HFFc6 (cell line): ENCODE measurements around the gene OMP. TPM values are rescaled to one million over a fixed set of nuclear protein-coding genes. Genes with fewer than 3 reads are reported as not detected.
A peak's percentile ranks its signal among the peaks of the same experiment; 100 is the strongest.

ENCODE experiments used
- DNase-seq: peaks from one replicate; pipeline ENCODE4 v3.0.0-alpha.2; 2018
- H3K27ac Mint-ChIP-seq: 2 replicates; pipeline ENCODE4 v1.8.0; 2020; ENCODE audit warnings: mild to moderate bottlenecking, mixed read lengths
- H3K27me3 Mint-ChIP-seq: 2 replicates; pipeline ENCODE4 v1.8.0; 2021; ENCODE audit warnings: mild to moderate bottlenecking, moderate library complexity, mixed read lengths; ENCODE audit not compliant: insufficient read depth
- H3K36me3 Mint-ChIP-seq: 2 replicates; pipeline ENCODE4 v1.8.0; 2021; ENCODE audit warnings: low read depth, mixed read lengths
- H3K4me1 Mint-ChIP-seq: 2 replicates; pipeline ENCODE4 v1.8.0; 2020; ENCODE audit warnings: low read depth, mixed read lengths
- H3K4me3 Mint-ChIP-seq: 2 replicates; pipeline ENCODE4 v1.8.0; 2020; ENCODE audit warnings: mild to moderate bottlenecking, moderate library complexity, mixed read lengths
- H3K9me3 Mint-ChIP-seq: 2 replicates; pipeline ENCODE4 v1.8.0; 2020; ENCODE audit warnings: mild to moderate bottlenecking, mixed read lengths
- total RNA-seq, 6 experiments: library from RNA; stranded (reverse); fragmentation: NEBNext Ultra II Directional; extraction: Animal tissue kit (Norgen Biotek cat#: 25700); gene quantifications; 2 replicates in 1 of 6; 3 replicates in 5 of 6; pipeline ENCODE4 v1.2.3, GENCODE V29; 2021
- TF ChIP-seq, protein P1 (sequence below): fragments of 200-600 bp; sonication (generic); IDR thresholded peaks from 2 replicates; pipeline ENCODE4 v1.5.0; 2021; ENCODE audit warnings: antibody characterized with exemption, mild to moderate bottlenecking

OMP gene
- total RNA-seq, 6 experiments from 2014 or later = 0.77 TPM; not detected in 5

DNA sequence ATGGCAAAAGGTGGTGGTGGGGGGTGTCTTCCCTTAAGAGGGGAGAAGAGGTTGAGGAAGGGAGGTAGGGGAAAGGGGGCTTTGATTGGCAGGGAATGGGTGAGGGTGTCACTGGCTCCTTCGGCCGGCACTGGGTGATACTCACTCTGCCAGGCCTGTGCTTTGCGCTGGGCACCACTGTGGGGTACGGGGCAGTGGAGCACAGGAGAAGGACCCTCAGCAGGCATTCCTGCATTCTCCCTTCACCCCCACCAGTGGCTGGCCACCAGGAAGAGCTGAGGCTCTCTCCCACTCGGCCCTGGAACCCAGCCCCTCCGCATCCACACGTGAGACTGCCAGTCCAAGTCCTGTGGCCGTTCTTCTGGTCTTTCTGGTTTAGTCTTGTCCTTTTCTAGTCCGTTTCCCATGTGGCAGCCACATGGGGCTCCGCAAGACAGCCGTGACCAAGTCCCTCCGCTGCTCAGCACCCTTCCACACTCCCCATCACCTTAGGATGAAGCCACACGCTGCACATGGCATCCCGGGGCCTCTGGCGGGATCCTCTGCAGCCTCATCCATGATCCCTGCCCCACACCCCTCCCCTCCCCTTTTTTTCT lies 27.9 kb upstream of the OMP start:
- Mint-ChIP-seq H3K4me1 (peaks cover 41% of the 10 kb centered on the region), H3K36me3 (peaks cover 13% of the 10 kb centered on the region), H3K4me3 (no peak overlapping the region; the same call in 1 of the 2 replicates), H3K27ac (peak overlapping the region; percentile 100), H3K27me3 (peaks cover 1% of the 10 kb centered on the region), H3K9me3 (no peaks in the 10 kb centered on the region)
- TF ChIP-seq, protein P1, sequence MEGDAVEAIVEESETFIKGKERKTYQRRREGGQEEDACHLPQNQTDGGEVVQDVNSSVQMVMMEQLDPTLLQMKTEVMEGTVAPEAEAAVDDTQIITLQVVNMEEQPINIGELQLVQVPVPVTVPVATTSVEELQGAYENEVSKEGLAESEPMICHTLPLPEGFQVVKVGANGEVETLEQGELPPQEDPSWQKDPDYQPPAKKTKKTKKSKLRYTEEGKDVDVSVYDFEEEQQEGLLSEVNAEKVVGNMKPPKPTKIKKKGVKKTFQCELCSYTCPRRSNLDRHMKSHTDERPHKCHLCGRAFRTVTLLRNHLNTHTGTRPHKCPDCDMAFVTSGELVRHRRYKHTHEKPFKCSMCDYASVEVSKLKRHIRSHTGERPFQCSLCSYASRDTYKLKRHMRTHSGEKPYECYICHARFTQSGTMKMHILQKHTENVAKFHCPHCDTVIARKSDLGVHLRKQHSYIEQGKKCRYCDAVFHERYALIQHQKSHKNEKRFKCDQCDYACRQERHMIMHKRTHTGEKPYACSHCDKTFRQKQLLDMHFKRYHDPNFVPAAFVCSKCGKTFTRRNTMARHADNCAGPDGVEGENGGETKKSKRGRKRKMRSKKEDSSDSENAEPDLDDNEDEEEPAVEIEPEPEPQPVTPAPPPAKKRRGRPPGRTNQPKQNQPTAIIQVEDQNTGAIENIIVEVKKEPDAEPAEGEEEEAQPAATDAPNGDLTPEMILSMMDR = no peak
- DNase-seq = no peak

DNA sequence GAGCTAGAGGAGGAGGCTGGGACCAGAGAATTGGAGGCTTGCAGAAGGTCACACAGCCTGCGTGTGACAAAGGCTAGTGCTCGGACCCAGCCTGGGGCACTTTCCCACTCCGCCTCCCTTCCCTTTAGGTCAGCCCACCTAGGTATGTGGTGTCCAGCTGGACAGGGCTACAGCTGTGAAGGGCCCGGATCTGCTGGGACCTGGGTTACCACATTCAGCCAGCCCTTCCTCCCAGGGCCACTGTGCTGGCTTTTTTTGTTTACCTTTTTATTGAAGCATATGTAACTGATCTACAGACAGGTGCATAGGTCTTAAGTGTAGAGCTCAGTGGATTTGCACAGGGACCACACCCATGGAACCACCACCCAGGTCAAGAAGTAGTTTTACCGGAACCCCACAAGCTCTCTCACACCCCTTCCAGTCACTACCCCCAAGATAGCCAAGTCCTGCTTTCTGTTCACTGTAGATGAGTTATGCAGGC lies 27.2 kb upstream of the OMP start:
- no peak overlapping the region for H3K4me3 Mint-ChIP-seq
- no peak for DNase-seq
- no peaks in the 10 kb centered on the region for H3K9me3 Mint-ChIP-seq
- H3K36me3 Mint-ChIP-seq = peaks cover 13% of the 10 kb centered on the region
- peaks cover 1% of the 10 kb centered on the region for H3K27me3 Mint-ChIP-seq
- H3K27ac Mint-ChIP-seq = peak overlapping the region; percentile 100; the same call in 1 of the 2 replicates
- TF ChIP-seq, protein P1 = no peak
- H3K4me1 Mint-ChIP-seq = peaks cover 44% of the 10 kb centered on the region

DNA sequence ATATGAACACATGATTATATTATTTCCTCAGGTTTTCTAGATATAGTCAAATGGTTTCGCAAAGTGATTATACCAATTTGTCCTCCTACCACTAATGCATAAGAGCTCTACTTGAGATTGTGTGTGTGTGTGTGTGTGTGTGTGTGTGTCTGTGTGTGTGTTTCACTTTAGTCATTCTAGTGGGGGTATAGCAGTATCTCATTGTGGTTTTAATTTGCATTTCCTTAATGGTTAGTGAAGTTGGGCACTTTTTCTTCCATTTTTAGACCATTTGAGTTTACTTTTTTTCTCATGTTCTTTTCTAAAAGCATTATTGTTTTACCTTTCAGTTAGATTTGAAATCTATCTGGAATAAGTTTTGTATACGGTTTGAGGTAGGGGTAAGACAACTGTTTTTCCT lies 23.0 kb upstream of the OMP start:
- no peaks in the 10 kb centered on the region for H3K9me3 Mint-ChIP-seq
- TF ChIP-seq, protein P1 = no peak
- peaks cover 13% of the 10 kb centered on the region for H3K36me3 Mint-ChIP-seq
- no peak for DNase-seq
- H3K27ac Mint-ChIP-seq = no peak overlapping the region
- H3K27me3 Mint-ChIP-seq = no peaks in the 10 kb centered on the region; the same call in 1 of the 2 replicates
- peaks cover 18% of the 10 kb centered on the region for H3K4me1 Mint-ChIP-seq
- no peak overlapping the region for H3K4me3 Mint-ChIP-seq

DNA sequence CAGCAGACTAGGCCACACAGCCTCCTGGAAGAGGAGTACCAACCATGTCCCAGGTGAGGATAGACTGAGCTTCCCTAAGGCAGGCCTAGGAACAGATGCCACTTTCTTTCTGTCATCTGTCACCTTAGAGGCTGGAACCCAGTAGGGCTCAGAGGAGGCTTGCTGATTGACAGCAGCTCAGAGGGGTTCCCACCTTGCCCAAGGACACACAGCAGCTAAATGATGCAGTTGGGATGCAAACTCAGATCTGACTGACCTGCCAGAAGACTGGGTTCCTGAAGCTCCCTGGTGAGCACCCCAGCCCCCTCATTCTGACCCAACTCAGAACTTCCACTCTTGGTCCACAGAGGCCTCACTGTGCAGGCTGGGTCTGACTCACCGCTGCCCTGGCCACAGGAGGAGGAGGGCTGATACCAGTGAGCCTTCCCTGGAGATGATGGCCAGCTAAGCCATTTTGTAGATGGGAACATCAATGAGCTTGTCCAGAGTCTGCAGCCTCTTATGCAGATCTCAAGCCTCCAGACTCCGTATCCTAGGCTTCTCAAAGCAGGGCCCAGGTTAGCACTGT lies 21.9 kb upstream of the OMP start:
- Mint-ChIP-seq H3K36me3 (peaks cover 13% of the 10 kb centered on the region), H3K9me3 (no peaks in the 10 kb centered on the region), H3K4me1 (peaks cover 14% of the 10 kb centered on the region), H3K27me3 (no peaks in the 10 kb centered on the region; the same call in 1 of the 2 replicates), H3K4me3 (no peak overlapping the region), H3K27ac (no peak overlapping the region)
- TF ChIP-seq, protein P1 = no peak
- peak; percentile 35 for DNase-seq

DNA sequence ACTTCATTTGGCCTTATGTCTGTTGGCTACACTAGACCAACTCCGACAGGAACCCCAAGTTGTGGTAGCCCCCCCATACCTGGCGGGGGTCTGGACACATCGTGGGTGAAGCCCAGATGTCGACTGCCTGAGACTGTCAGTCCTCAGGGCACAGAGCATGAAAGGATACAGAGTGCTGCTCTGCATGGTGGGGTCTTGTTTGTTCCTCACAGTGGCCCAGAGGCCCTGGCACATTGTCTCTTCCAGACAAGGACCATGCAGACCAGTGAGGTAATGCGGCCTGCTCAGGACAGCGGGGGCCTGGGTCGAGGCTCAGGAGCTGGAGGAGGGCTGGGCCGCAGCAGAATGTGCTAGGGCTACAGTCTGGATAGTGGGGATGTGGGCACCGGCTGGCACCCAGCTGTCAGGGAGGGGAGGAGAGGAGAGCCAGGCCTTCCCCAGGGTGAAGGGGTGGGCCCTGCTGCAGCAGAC lies 21.2 kb upstream of the OMP start:
- DNase-seq = no peak
- peaks cover 11% of the 10 kb centered on the region for H3K36me3 Mint-ChIP-seq
- H3K9me3 Mint-ChIP-seq = no peaks in the 10 kb centered on the region
- H3K4me1 Mint-ChIP-seq = peaks cover 14% of the 10 kb centered on the region
- TF ChIP-seq, protein P1 = no peak
- no peak overlapping the region for H3K27ac Mint-ChIP-seq
- H3K4me3 Mint-ChIP-seq = no peak overlapping the region
- no peaks in the 10 kb centered on the region; the same call in 1 of the 2 replicates for H3K27me3 Mint-ChIP-seq
